PC-3 (cell line): ENCODE results near the gene GPANK1. TPM values are rescaled to one million over a fixed set of nuclear protein-coding genes. Genes with fewer than 3 reads are reported as not detected.

Source experiments
- ATAC-seq: fragments of 200-7000 bp; cut with Tn5 transposase; 2 replicates; pipeline ENCODE4 v1.9.1; 2020; ENCODE audit warnings: mild to moderate bottlenecking, moderate library complexity
- BruUV-seq: library from RNA; stranded (reverse); fragments of 400-500 nt; replicated peaks from 2 replicates; lab custom pipeline; 2021; lab: Mats Ljungman, UMichigan
- CTCF ChIA-PET: fragments of 300-600 bp; sonication (Branson Sonifier 250); formaldehyde crosslinking; loops from one replicate; lab custom pipeline; 2022; ENCODE audit warnings: antibody characterized with exemption; lab: Charles Lee
- POLR2A ChIA-PET: fragments of 300-600 bp; sonication (Branson Sonifier 250); formaldehyde crosslinking; loops from one replicate; lab custom pipeline; 2022; ENCODE audit warnings: antibody characterized with exemption; ENCODE audit not compliant: unreplicated experiment; lab: Charles Lee
- DNase-seq: peaks from one replicate; pipeline ENCODE4 v3.0.0-alpha.2; 2015
- H2AFZ ChIP-seq: fragments of 300-600 bp; sonication (generic); 2 replicates; pipeline ENCODE4 v1.6.0; 2016; ENCODE audit warnings: antibody characterized with exemption, low read length
- H3F3A ChIP-seq: fragments of 300-600 bp; sonication (generic); one replicate; pipeline ENCODE4 v1.6.0; 2017; ENCODE audit warnings: antibody characterized with exemption, low read length, control low read depth, mild to moderate bottlenecking; ENCODE audit not compliant: unreplicated experiment
- H3K27ac ChIP-seq: fragments of 300-600 bp; sonication (generic); 2 replicates; pipeline ENCODE4 v1.5.1; 2016; ENCODE audit warnings: mild to moderate bottlenecking, low read length
- H3K27me3 ChIP-seq: fragments of 300-600 bp; sonication (generic); 2 replicates; pipeline ENCODE4 v1.6.1; 2016; ENCODE audit warnings: low read length, mixed read lengths
- H3K36me3 ChIP-seq: fragments of 300-600 bp; sonication (generic); 2 replicates; pipeline ENCODE4 v1.6.1; 2016; ENCODE audit warnings: low read depth, mixed run types, low read length, mixed read lengths
- H3K4me1 ChIP-seq: fragments of 300-600 bp; sonication (generic); 2 replicates; pipeline ENCODE4 v1.5.1; 2016; ENCODE audit warnings: low read length; ENCODE audit not compliant: insufficient read depth
- H3K4me2 ChIP-seq: fragments of 300-600 bp; sonication (generic); 2 replicates; pipeline ENCODE4 v1.6.0; 2016; ENCODE audit warnings: low read length
- H3K4me3 ChIP-seq: fragments of 300-600 bp; sonication (generic); 2 replicates; pipeline ENCODE4 v1.5.1; 2016; ENCODE audit warnings: mild to moderate bottlenecking, low read length, mixed read lengths
- H3K79me2 ChIP-seq: fragments of 300-600 bp; sonication (generic); 2 replicates; pipeline ENCODE4 v1.6.1; 2017; ENCODE audit warnings: low read length, mixed read lengths
- H3K9ac ChIP-seq: fragments of 300-600 bp; sonication (generic); 2 replicates; pipeline ENCODE4 v1.6.0; 2016; ENCODE audit warnings: mild to moderate bottlenecking, low read length
- H3K9me2 ChIP-seq: fragments of 300-600 bp; sonication (generic); replicated peaks from 2 replicates; pipeline ENCODE4 v1.6.1; 2016; ENCODE audit warnings: mixed run types, low read length, mixed read lengths
- H3K9me3 ChIP-seq: fragments of 300-600 bp; sonication (generic); 2 replicates; pipeline ENCODE4 v1.6.1; 2016; ENCODE audit warnings: low read length, mixed read lengths
- H4K20me1 ChIP-seq: fragments of 300-600 bp; sonication (generic); 2 replicates; pipeline ENCODE4 v1.6.1; 2016; ENCODE audit warnings: low read length, mixed read lengths
- EZH2 ChIP-seq: fragments of 300-600 bp; sonication (generic); IDR thresholded peaks from one replicate; pipeline ENCODE4 v1.6.1; 2017; ENCODE audit warnings: antibody characterized with exemption, mild to moderate bottlenecking, low read length; ENCODE audit not compliant: unreplicated experiment
- EZH2phosphoT487 ChIP-seq: fragments of 300-600 bp; sonication (generic); IDR thresholded peaks from 2 replicates; pipeline ENCODE4 v1.6.1; 2018; ENCODE audit warnings: mild to moderate bottlenecking, antibody characterized with exemption, low read length, borderline replicate concordance
- intact Hi-C: fragments of 100-400 bp; cut with micrococcal nuclease; formaldehyde crosslinking; loops from 2 replicates; pipeline ENCODE4 v1.9.0; 2023
- total RNA-seq: library from RNA; depleted of rRNA; stranded (reverse); fragments of >200 nt; gene quantifications from 2 replicates; pipeline ENCODE4 v1.2.3, GENCODE V29; 2014
- TF ChIP-seq, protein P1 (sequence below): fragments of 300-600 bp; sonication (generic); conservative IDR thresholded peaks from 2 replicates; pipeline ENCODE4 v1.5.1; 2017; ENCODE audit warnings: antibody characterized with exemption, low read depth, mild to moderate bottlenecking, low read length

GPANK1 gene
- total RNA-seq, 1 experiment from 2014 or later, result 11.8 TPM

DNA sequence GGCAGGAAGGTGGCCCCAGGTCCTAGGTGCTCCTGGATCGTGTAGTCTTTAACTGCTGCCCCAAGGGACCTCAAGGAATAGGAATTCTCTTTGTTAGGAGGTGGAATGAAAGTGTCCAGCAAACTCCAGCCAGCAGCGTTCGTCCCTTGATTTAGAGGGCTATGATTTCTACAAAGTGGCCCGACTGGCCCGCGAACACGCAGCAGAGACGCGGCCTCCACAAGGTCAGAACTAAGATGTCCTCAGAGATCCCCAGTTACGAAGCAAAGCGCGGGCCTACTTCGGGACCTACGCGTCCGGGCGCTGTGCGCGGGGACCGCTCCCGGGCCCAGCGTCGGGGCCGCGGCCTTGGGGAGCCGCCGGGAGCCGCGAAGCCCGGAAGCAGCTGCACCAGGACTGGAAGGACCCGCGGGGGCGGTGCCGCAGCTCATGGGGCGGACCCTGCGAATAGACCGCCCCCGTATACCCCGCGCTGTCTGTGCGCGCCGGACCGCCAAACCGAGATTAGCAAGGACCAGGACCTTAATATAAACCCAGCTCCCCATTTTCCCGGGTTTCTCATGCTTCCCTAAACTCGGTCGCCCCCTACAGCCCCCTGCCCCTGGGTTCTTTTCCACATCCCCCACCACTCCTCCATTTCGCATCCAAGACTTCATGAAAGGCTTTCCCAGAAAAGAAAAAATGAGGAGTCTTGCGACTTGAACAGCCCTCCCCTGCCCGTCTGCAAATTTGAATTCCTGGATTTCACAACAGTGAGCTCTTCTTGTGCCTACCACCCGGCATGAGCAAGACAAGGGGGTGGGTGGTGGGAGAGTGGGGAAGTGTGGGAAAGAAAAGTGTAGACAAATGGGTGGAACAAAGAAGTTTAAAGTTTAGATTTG, 4.2 kb downstream of the GPANK1 start, which contains the start of gene C6orf47:
TSS of gene C6orf47 (minus strand) at position 398 of the 881 bp plus-strand sequence. CDS start 831 bp downstream, outside the sequence.
- ChIA-PET POLR2A (interaction anchor here (0.7 kb wide), 2 partner anchors 158 to 1184 kb away, joined by 3 to 7 read pairs; no protein-coding TSS in a partner anchor), CTCF (interaction anchor here (0.6 kb wide), 1 partner anchor 1178 kb away, joined by 3 read pairs; the partner anchor contains the start of gene TAP2)
- DNase-seq, result peak; percentile 78
- TF ChIP-seq EZH2phosphoT487 (no peak), EZH2 (no peak)
- TF ChIP-seq, protein P1, sequence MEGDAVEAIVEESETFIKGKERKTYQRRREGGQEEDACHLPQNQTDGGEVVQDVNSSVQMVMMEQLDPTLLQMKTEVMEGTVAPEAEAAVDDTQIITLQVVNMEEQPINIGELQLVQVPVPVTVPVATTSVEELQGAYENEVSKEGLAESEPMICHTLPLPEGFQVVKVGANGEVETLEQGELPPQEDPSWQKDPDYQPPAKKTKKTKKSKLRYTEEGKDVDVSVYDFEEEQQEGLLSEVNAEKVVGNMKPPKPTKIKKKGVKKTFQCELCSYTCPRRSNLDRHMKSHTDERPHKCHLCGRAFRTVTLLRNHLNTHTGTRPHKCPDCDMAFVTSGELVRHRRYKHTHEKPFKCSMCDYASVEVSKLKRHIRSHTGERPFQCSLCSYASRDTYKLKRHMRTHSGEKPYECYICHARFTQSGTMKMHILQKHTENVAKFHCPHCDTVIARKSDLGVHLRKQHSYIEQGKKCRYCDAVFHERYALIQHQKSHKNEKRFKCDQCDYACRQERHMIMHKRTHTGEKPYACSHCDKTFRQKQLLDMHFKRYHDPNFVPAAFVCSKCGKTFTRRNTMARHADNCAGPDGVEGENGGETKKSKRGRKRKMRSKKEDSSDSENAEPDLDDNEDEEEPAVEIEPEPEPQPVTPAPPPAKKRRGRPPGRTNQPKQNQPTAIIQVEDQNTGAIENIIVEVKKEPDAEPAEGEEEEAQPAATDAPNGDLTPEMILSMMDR, result no peak
- peak within 1 kb of the TSS; percentile 28 for H3K27ac ChIP-seq
- no peaks in the 10 kb centered on the region for H3K9me2 ChIP-seq
- H3K4me1 ChIP-seq, result peaks cover 52% of the 10 kb centered on the region
- H4K20me1 ChIP-seq, result peaks cover 4% of the 10 kb centered on the region; the same call in 1 of the 2 replicates
- H3K4me2 ChIP-seq, result peak within 1 kb of the TSS; percentile 99
- peaks cover 5% of the 10 kb centered on the region for H3K36me3 ChIP-seq
- no peaks in the 10 kb centered on the region for H3K27me3 ChIP-seq
- peak within 1 kb of the TSS; percentile 85 for H3K9ac ChIP-seq
- H3K4me3 ChIP-seq, result peak within 1 kb of the TSS; percentile 92
- TSS peak; percentile 13 for BruUV-seq
- ATAC-seq, result peak; percentile 84
- peaks cover 51% of the 10 kb centered on the region for H3K79me2 ChIP-seq
- intact Hi-C loops, result no loop called here
- no peaks in the 10 kb centered on the region for H3K9me3 ChIP-seq
- no peaks in the 10 kb centered on the region for H3F3A ChIP-seq
- peak within 1 kb of the TSS; percentile 78 for H2AFZ ChIP-seq

DNA sequence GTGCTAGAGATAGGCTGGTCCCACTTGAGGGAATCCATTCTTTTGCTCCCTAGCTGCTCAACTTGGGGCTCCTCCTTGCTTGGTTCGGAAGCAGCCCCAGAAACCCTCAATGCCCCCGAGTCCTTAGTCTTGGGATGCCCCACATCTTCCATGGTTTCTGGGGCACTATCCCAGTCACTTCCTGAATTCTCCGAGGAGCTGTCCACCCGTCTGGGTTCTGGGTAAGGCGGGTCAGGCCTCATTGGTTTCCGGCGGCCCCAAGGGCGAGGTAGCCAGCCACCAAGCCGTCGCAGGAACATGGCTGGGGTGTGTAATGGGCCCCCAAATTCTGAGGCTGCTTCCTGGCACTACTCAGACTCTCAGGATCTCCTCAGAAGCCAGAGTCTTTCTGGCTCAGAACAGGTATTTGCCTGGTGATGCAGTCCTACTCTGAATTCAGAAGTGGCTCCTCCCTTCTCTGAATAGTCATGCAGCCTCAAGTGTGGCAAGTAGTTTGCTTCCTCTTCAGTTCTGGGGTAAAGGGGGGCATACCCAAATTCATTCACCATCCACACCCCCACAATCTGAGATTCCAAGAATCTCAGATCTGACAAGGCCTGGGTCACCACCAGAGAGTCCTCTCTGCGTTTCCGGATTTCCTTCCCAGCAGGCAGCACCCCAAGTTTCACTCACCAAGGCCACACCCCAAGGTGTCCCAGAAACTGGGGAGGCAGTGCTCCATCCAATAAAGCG, 5.0 kb downstream of the GPANK1 start:
- no peaks in the 10 kb centered on the region for H3K9me2 ChIP-seq
- H4K20me1 ChIP-seq, result peaks cover 4% of the 10 kb centered on the region; the same call in 1 of the 2 replicates
- peaks cover 51% of the 10 kb centered on the region for H3K79me2 ChIP-seq
- ChIA-PET POLR2A (interaction anchor here (0.7 kb wide), 1 partner anchor 1185 kb away, joined by 3 read pairs; no protein-coding TSS in a partner anchor), CTCF (no interaction called here)
- intact Hi-C loops, result no loop called here
- H3K4me1 ChIP-seq, result peaks cover 52% of the 10 kb centered on the region
- no peaks in the 10 kb centered on the region for H3K9me3 ChIP-seq
- ATAC-seq (peak; percentile 20), DNase-seq (peak; percentile 42)
- H3K4me2 ChIP-seq, result peak overlapping the region; percentile 99
- no peaks in the 10 kb centered on the region for H3K27me3 ChIP-seq
- peak overlapping the region; percentile 78 for H2AFZ ChIP-seq
- no peak for TF ChIP-seq EZH2phosphoT487
- TF ChIP-seq, protein P1, result no peak
- TF ChIP-seq EZH2, result no peak
- peaks cover 5% of the 10 kb centered on the region for H3K36me3 ChIP-seq
- TSS peak; percentile 43 for BruUV-seq
- peak overlapping the region; percentile 85 for H3K9ac ChIP-seq
- no peaks in the 10 kb centered on the region for H3F3A ChIP-seq
- H3K4me3 ChIP-seq, result peak overlapping the region; percentile 92
- peak overlapping the region; percentile 28 for H3K27ac ChIP-seq
